Epidermal melanocyte (primary cell): ENCODE results near the gene OR6C2.
"Not testable (repeated sequence)": the region's sequence is repeated elsewhere in the genome, so short reads cannot be mapped to it uniquely, and the experiment has no call there.

Experiments used
- DNase-seq: peaks from one replicate; pipeline ENCODE4 v3.0.0; 2011; ENCODE audit warnings: low spot score; ENCODE audit not compliant: insufficient read length

Gene OR6C2

DNA sequence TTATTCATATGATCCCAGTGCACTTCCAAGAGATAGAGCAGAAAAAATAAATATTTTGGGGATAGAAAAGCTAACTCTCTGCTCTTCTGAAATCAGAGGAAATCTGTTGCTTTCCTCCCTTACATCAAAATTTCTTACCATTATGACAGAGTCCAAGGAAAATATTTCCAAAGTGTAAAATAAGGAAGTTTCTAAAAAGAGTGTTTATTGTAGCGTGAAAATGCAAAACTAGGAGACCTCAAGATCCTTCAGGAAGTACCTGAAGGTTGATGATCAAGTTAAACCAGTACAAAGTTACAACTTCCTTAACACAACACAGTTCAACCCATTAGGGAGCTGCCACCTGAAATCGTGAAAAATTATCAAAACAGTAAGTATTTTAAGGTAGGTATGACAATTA lies at the start of gene OR6C2:
OR6C2 (plus strand) TSS at position 301 of the 400 bp plus-strand sequence. CDS start 8,138 bp downstream, outside the sequence.
- no peak for DNase-seq

DNA sequence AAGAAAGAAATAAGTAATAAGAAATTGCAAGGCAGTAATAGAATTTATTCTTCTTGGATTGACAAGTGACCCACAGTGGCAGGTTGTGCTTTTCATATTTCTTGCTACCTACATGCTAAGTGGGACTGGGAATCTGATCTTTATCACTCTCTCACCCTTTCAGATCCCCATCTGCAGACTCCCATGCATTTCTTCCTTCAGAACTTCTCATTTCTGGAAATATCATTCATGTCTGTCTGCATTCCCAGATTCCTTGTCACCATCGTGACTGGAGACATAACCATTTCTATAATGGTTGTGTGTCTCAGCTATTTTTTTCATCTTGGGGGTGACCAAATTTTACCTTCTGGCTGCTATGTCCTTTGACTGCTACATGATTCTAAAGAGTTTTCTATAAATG lies 47.5 kb upstream of the OR6C2 start:
- no peak for DNase-seq

DNA sequence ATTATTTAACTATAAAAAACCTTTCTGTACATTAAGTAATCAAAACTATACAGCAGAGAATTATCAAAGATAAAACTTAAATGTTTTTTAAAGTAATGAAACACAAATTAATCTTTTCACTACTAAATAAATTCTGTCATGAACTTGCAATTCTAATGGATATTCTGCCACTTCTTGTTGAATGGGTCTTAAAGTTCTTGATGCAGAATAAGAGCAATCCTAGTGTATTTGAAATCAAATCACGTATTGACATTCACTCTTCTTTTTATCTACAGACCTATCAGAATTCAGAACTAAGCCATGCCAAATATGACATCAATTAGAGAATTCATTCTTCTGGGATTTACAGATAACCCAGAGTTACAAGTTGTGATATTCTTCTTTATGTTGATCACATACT lies 43.6 kb upstream of the OR6C2 start, which contains the start of gene OR6C65:
OR6C65 (plus strand) TSS at position 301 of the 400 bp plus-strand sequence; CDS start at position 301, 0 bp downstream.
- DNase-seq = no peak

DNA sequence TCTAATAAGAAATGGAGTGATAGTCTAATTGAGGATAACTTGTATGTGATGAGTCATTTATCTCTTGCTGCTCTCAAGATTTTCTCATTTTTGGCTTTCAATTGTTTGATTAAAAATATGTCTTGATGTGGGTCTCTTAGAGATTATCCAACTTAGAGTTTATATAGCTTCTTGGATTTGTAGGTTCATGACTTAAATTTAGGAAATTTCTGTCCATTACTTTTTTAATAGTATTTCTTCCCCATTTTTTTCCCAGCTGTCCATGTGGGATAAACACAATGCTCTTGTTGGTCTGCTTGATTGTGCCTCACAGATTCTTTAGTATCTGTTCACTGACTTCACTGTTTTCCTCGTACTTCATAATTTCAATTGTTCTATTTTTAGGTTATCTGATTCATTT lies 36.0 kb upstream of the OR6C2 start:
- no peak for DNase-seq

DNA sequence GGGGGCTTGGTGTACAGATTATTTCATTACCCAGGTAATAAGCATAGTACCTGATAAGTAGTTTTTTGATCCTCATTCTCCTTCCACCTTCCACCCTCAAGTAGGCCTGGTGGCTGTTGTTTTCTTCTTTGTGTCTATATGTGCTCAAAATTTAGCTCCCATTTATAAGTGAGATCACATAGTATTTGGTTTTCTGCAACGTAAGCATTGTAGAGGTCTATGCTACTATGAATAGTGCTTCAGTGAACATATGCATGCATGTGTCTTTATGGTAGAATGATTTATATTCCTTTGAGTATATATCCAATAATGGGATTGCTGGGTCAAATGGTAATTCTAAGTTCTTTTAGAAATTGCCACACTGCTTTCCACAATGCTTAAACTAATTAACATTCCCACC lies 34.7 kb upstream of the OR6C2 start:
- DNase-seq = not testable (repeated sequence)

DNA sequence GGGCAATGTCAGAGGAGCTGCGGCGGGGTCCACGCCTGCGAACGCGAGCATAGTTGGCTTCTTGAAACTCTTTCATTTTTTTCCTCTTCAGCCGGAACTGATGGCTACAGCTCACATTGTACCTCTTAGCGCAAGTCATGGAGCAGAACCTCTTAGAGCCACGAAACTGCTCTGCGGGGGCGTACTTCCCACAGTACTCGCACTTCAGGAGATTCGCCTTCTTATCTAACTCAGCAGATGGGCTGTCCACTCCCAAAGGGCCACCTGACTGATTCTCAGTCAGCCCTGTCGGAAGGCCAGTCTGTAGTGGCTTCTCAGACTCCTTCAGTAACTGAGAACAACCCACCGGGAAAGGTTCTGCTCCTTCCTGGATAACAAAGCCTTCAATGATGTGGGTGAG lies 31.7 kb upstream of the OR6C2 start:
- DNase-seq = not testable (repeated sequence)

DNA sequence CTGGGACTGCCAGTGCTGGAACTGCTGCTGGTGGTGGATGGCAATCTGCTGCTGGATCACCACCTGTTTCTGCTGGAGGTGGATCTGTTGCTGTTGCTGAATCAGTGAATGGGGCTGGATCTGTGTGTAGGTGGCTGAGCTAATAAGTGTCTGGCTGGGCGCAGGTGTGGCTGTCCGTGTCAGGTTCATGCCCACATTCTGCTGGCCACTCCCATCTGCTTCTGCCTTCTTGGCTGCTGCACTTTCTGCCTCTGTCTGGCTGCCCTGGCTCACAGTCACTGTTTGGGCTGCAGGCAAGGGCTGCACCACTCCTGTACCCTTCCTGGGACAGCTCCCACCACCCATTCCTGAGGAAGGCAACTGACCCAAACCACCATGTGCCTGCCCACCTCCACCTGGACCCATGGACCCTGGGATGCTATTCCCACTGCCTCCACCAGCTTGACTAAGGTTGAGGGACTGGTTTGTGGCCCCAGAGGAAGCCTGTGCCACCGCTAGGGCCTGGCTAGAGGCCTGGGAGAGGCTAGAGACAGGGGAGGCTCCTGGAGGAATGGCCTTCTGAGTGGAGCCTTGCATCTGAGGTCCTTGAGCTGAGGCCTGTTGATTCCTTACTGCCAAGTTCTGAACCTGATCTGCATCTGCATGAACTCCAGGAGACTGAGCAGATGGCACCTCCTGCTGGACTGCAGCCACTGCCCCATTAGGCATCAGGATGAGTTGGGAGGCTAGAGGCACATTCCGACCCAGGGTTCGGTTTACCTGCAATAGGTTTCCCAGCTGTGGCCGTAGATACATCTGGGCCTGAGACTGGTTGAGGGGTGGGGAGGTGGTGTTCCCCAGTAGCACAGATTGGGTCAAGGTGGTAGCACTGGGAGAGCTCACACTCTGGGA lies 30.1 kb upstream of the OR6C2 start:
- DNase-seq = not testable (repeated sequence)

DNA sequence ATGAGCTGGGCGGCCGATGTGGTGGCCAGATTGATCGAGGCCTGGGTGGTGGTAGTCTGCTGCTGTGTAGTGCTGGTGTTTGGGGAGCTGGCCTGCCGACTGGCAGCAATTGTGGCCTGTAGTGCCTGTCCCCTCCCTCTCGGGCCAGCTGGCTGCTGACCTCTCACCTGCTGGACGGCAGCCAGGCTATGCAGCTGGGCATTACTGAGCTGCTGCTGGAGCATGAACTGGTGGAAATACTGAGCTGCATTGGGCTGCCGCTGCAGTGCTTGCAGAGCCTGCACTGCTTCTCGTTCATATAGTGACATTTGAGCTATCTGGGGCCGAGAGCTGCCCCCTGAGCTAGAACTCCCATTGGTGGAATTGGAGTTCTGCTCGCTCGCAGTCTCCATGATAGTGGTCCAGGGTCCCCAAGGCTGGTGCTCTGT lies 29.5 kb upstream of the OR6C2 start:
- DNase-seq = not testable (repeated sequence)

DNA sequence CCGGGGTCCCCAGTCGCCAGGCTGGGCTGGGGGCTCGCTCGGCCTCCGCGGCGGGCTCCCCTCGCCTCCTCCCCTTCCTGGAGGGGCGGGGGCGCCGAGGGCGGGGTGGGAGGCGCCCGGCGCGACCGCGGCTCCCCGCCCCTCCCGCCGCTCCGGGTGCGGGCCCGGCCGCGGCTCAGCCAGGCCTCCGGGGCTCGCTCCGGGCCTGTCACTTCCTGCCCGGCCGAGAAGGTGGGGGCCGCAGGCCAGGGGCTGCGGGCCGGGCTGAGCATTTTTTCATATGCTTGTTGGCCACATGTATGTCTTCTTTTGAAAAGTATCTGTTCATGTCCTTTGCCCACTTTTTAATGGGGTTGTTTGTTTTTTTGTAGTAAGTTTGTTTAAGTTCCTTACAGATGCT lies 29.0 kb upstream of the OR6C2 start:
- DNase-seq = not testable (repeated sequence)

DNA sequence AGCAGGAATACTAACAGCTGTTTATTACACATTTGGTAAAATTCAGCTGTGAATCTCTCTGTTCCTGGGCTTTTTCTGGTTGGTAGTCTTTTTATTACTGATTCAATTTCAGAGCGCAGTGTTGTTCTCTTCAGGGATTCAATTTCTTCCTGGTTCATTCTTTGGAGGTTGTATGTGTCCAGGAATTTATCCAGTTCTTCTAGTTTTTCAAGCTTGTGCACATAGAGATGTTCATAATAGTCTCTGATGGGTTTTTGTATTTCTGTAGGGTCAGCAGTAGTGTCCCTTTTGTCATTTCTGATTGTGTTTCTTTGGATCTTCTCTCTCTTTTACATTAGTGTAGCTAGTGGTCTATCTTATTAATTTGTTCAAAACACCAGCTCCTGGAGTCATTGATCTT lies 26.9 kb upstream of the OR6C2 start:
- DNase-seq = no peak

DNA sequence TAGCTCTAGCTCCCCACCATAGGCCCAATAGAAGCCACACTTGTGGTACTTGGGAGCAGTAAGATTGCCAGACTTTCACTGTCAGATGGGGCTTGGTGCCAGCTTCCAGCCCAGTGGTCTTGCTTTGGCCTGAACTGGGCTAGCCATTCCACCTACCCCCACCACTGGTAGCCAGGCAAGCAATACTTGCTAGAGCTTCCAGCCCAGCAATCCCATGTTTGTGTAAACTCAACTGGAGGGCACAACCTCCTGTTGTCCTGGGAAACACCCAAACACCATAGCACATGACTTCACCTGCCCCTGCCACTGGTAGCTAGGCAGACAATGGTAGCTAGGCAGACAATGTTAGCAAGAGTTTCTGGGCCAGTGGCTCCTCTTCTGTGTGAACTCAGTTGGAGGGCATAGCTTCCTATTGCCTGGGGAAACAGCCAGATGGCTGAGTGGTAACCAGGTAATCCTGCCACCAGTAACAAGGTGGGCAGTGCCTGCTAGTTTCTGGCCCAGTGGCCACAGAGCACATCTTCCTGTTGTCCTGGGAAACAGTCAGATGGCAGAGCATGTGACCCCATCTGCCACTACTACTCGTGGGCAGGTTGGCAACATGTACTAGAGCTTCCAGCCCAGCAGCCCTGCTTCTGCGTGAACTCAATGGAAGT lies 23.4 kb upstream of the OR6C2 start:
- DNase-seq = no peak

DNA sequence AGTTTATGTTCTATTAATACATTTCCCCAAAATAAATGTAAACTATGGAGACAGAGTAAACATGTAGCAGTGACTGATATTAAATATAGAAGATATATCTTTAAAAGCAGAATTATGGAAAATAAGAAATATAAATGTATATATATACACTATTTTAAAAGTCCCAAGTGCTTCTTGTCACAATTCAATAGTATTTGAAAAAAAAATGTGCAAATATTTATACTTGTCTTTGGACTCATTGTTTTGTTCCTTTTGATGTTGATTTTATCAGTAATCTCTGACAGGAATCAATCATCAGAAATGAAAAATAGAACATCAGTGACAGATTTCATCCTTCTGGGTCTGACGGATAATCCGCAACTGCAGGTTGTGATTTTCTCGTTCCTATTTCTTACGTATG lies 17.9 kb upstream of the OR6C2 start, which contains the start of gene OR6C76:
OR6C76 (plus strand) TSS at position 301 of the 400 bp plus-strand sequence; CDS start at position 301, 0 bp downstream.
- no peak for DNase-seq

DNA sequence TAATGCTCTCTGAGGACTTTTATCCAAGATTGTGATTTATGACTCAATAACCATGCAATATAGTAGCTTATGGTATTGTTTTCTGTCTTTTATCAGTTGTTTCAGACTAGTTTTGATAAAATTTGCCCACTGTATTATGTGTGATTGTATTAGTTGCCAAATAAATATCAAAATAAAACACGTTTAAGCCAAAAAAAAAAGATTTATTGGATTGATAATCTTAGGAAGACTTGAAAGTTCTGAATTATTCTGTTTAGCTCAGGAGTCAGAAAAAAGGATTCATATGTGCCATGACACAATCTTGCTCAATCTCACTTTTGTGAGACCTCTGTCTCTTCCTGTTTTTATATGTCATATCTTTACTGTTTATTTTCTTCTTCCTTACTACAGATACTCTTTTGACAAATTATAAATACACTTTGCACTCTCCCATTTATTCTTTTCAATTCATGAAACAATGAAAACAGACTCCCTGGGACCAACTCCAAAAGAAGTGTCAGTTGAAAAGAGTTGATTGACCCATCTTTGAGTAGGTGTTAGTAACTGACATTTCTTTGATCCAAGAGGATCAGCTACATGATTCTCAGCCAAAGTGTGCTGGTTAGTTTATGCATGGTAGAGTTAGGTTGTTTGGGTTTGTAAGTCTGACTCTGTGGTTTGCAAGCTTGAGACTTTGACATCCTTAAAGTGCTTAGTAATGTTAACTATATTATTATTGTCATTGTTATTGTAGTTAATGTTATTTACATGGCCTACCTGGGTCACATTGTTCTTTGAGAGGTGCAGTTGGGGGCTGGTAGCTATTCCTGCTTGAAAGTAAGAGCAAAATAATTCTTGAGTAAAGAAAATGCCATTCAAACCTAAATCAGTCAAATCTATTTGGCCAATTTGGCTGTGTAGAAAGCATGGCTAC lies 15.3 kb upstream of the OR6C2 start:
- DNase-seq = no peak

DNA sequence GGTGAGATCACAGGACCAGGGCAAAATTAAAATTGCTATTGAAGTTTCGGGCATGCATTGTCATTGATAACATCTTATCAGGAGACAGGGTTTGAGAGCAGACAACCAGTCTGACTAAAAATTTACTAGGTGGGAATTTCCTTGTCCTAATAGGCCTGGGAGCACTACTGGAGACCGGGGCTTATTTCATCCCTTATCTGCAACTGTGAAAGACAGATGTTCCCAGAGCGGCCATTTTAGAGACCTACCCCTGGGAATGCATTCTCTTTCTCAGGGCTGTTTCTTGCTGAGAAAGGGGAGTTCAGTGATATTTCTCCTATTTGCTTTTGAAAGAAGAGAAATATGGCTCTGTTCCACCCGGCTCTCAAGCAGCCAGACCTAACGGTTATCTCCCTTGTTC lies 2.6 kb upstream of the OR6C2 start:
- not testable (repeated sequence) for DNase-seq

DNA sequence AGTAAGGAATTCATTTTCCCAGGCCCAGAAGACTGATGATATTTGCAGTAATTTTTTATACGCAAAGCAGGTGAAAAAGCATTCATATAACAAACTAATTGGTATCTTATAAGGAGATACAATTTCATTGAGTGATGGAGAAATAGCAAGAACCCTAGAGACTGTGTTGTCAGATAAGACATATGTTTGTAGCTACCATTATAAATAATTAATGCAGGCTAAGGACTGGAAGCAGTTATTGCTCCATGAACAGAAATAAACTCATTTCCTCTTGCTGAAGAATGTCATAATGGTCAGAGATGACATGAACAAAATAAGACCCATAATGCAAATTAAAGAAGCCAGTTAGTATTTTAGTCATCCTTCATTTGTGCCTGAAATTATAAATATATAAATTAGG lies 1.5 kb downstream of the OR6C2 start:
- no peak for DNase-seq

DNA sequence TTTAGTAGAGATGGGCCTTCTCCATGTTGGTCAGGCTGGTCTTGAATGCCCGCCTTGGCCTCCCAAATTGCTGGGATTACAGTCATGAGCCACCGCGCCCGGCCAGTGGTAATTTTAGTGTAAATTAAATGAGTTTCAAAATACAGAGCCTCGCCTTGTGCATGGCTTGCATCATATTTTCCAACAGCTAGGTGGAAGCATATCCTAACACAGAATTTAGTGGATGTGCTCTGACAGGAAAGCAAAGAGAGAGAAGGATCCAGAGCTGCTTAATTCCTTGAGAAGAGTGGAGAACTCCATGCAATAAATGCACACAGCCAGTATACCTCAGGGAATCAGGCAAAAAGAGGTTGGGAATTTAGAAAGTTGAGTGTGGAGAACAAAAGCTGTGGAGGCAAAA lies 2.5 kb downstream of the OR6C2 start:
- DNase-seq = no peak

DNA sequence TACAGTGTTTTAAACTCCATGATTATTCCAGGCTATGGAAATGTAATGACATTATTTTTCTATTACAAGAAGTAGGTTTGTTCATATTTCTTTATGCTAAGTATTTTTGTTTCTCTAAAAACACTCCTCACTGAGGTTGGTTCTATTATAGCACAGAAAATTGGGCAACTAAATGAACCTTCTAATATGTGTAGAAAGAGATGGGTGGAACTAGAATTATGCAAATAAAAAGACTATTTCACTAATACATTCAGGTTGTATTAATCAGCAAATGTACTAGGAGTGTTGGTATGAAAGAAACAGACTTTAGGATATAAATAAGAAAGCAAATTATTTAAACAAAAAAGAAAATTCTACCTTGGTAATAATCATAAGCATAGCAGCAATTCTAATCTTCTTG lies 4.9 kb downstream of the OR6C2 start:
- no peak for DNase-seq

DNA sequence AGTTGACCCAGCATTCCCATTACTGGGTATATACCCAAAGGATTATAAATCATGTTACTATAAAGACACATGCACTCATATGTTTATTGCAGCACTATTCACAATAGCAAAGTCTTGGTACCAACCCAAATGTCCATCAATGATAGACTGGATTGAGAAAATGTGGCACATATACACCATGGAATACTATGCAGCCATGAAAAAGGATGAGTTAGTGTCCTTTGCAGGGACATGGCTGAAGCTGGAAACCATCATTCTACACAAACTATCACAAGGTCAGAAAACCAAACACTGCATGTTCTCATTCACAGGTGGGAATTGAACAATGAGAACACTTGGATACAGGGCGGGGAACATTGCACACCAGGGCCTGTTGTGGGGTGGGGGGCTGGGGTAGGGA lies 21.1 kb downstream of the OR6C2 start:
- not testable (repeated sequence) for DNase-seq

DNA sequence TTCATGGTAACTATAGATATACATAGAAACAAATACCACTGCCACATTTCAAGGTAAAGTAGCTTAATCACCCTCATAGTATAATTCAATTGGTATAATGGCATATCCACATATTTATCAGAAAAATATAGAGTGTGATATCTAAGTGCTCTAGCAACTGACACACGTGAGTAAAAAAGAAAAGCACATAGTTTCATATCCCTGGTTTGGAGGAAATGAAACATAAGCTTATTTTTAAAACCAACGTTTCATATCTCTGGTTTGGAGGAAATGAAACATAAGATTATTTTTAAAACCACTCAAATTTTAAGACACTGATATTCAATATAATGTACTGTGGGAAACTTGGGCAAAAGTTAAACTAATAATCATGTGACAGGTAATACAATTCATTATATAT lies 24.0 kb downstream of the OR6C2 start:
- DNase-seq = no peak

DNA sequence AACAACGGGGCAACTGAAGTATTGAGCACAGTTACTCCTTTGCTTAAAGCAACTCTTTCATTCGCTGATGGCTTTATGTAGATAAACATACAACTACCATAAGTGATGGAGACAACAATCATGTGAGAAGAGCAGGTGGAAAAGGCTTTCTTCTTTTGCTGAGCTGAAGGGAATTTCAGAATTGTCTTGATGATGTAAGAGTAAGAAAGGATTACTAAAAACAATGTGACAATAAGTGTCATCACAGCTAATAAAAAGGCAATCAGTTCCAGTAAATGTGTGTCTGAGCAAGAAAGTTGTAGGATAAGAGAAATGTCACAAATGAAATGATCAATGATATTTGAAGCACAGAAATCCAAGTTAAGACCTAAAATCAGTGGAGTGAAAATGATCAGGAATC lies 25.4 kb downstream of the OR6C2 start:
- DNase-seq = no peak

DNA sequence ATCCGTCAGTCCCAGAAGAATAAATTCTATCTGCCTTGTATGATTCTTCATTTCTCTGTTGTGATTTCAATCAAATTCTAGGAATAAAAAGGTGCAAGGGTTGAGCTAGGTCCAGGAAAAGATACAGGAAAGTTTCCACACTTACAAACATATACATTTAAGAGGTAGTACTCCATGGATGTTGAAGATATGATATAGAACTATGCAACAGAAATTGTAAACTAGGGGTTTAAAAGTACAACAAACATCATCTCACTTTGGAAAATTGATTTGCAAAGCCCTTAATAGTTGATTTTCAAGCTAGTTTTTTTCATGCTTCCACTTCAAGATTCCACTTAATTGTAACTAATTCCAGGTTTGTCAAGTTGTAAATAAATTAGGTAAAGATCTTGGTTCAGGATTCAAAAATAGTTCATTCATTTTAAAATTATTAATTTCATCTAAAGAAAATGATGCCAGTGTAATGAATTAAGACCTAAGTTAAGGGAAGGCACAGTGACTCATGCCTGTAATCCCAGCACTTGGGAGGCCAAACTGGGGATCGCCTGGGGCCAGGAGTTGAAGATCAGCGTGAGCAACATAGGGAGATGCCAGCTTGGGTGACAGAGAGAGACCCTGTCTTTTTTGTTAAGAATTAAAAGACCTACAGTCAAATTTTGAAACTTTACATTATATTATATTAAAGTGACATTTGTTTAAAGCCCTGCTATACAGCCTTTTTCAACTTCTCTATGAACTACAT lies 26.4 kb downstream of the OR6C2 start, which contains the start of gene OR6C70:
OR6C70 (minus strand) TSS at position 51 of the 742 bp plus-strand sequence; CDS start at position 51, 0 bp downstream.
- no peak for DNase-seq
